Activated T-cell treated with anti-CD3 and anti-CD28 coated beads, Interleukin-2, amount 50 U/mL, for 4 hours (primary cell): Measurements from ENCODE around the gene GRIP1. TPM values are rescaled to one million over a fixed set of nuclear protein-coding genes. Genes with fewer than 3 reads are reported as not detected.

Experiments
- ATAC-seq, 2 donors: fragments of 200-7000 bp; cut with Tn5 transposase; one replicate each; pipeline ENCODE4 v1.10.0; 2021
- DNase-seq: peaks from one replicate; pipeline ENCODE4 v3.0.0-alpha.2; 2020
- H3K27me3 Mint-ChIP-seq: one replicate; pipeline ENCODE4 v1.8.0; 2021; ENCODE audit warnings: low read depth, mixed read lengths
- H3K36me3 Mint-ChIP-seq: one replicate; pipeline ENCODE4 v1.8.0; 2022; ENCODE audit warnings: mixed read lengths; ENCODE audit not compliant: insufficient read depth
- H3K4me1 Mint-ChIP-seq: one replicate; pipeline ENCODE4 v1.8.0; 2021; ENCODE audit warnings: low read depth, mixed read lengths
- H3K4me3 Mint-ChIP-seq: one replicate; pipeline ENCODE4 v1.8.0; 2021; ENCODE audit warnings: mild to moderate bottlenecking, moderate library complexity, mixed read lengths
- H3K9me3 Mint-ChIP-seq: one replicate; pipeline ENCODE4 v1.8.0; 2021; ENCODE audit warnings: mixed read lengths
- total RNA-seq, 3 donors: library from RNA; stranded (reverse); gene quantifications; one replicate each; pipeline ENCODE4 v1.2.1, GENCODE V29; 2021

Gene GRIP1
- total RNA-seq, 3 donors from 2014 or later: 1.6 to 8.0 (median 4.4) TPM

- H3K36me3 Mint-ChIP-seq: peaks cover 14% of the 10 kb centered on the region
- DNase-seq (no peak), ATAC-seq (no peak)
- H3K27me3 Mint-ChIP-seq: no peaks in the 10 kb centered on the region
- H3K4me3 Mint-ChIP-seq: no peak overlapping the region
- peaks cover 6% of the 10 kb centered on the region for H3K9me3 Mint-ChIP-seq
- H3K4me1 Mint-ChIP-seq: peaks cover 3% of the 10 kb centered on the region
Observed at GRCh38 chr12:66388517-66388916, 290.4 kb downstream of the GRIP1 start.

GRCh38 chr12:66387117-66387516 is 291.8 kb downstream of the GRIP1 start:
- no peaks in the 10 kb centered on the region for H3K27me3 Mint-ChIP-seq
- DNase-seq: no peak
- no peak for ATAC-seq
- H3K9me3 Mint-ChIP-seq: peaks cover 6% of the 10 kb centered on the region
- no peak overlapping the region for H3K4me3 Mint-ChIP-seq
- H3K4me1 Mint-ChIP-seq: no peaks in the 10 kb centered on the region
- peaks cover 14% of the 10 kb centered on the region for H3K36me3 Mint-ChIP-seq

- ATAC-seq (no peak), DNase-seq (no peak)
- no peaks in the 10 kb centered on the region for H3K4me1 Mint-ChIP-seq
- no peaks in the 10 kb centered on the region for H3K9me3 Mint-ChIP-seq
- H3K27me3 Mint-ChIP-seq: no peaks in the 10 kb centered on the region
- no peak overlapping the region for H3K4me3 Mint-ChIP-seq
- peaks cover 11% of the 10 kb centered on the region for H3K36me3 Mint-ChIP-seq
Observed at GRCh38 chr12:66380769-66381535, 297.9 kb downstream of the GRIP1 start.

GRCh38 chr12:66379616-66380015 is 299.3 kb downstream of the GRIP1 start:
- no peaks in the 10 kb centered on the region for H3K27me3 Mint-ChIP-seq
- no peak overlapping the region for H3K4me3 Mint-ChIP-seq
- ATAC-seq: no peak
- H3K36me3 Mint-ChIP-seq: peaks cover 11% of the 10 kb centered on the region
- DNase-seq: no peak
- no peaks in the 10 kb centered on the region for H3K9me3 Mint-ChIP-seq
- no peaks in the 10 kb centered on the region for H3K4me1 Mint-ChIP-seq

GRCh38 chr12:66375560-66375959 is 303.3 kb downstream of the GRIP1 start:
- Mint-ChIP-seq H3K4me3 (no peak overlapping the region), H3K9me3 (no peaks in the 10 kb centered on the region), H3K36me3 (peaks cover 13% of the 10 kb centered on the region), H3K4me1 (no peaks in the 10 kb centered on the region), H3K27me3 (no peaks in the 10 kb centered on the region)
- DNase-seq (no peak), ATAC-seq (no peak)

GRCh38 chr12:66371982-66372381 is 306.9 kb downstream of the GRIP1 start:
- H3K27me3 Mint-ChIP-seq: no peaks in the 10 kb centered on the region
- H3K36me3 Mint-ChIP-seq: peaks cover 22% of the 10 kb centered on the region
- H3K4me3 Mint-ChIP-seq: no peak overlapping the region
- no peak for ATAC-seq
- H3K9me3 Mint-ChIP-seq: no peaks in the 10 kb centered on the region
- H3K4me1 Mint-ChIP-seq: no peaks in the 10 kb centered on the region
- no peak for DNase-seq

GRCh38 chr12:66367015-66367667 is 311.7 kb downstream of the GRIP1 start:
- H3K36me3 Mint-ChIP-seq: peaks cover 27% of the 10 kb centered on the region
- ATAC-seq: no peak
- no peak for DNase-seq
- H3K9me3 Mint-ChIP-seq: no peaks in the 10 kb centered on the region
- no peaks in the 10 kb centered on the region for H3K4me1 Mint-ChIP-seq
- no peaks in the 10 kb centered on the region for H3K27me3 Mint-ChIP-seq
- H3K4me3 Mint-ChIP-seq: no peak overlapping the region

GRCh38 chr12:66365718-66366490 is 313.0 kb downstream of the GRIP1 start:
- no peak overlapping the region for H3K4me3 Mint-ChIP-seq
- H3K4me1 Mint-ChIP-seq: no peaks in the 10 kb centered on the region
- ATAC-seq (no peak), DNase-seq (no peak)
- H3K27me3 Mint-ChIP-seq: no peaks in the 10 kb centered on the region
- H3K36me3 Mint-ChIP-seq: peaks cover 27% of the 10 kb centered on the region
- H3K9me3 Mint-ChIP-seq: no peaks in the 10 kb centered on the region

GRCh38 chr12:66361703-66362102 is 317.2 kb downstream of the GRIP1 start:
- no peak for ATAC-seq
- Mint-ChIP-seq H3K27me3 (no peaks in the 10 kb centered on the region), H3K9me3 (no peaks in the 10 kb centered on the region), H3K4me1 (no peaks in the 10 kb centered on the region), H3K4me3 (no peak overlapping the region), H3K36me3 (peaks cover 18% of the 10 kb centered on the region)
- no peak for DNase-seq

GRCh38 chr12:66359300-66359699 is 319.6 kb downstream of the GRIP1 start:
- ATAC-seq (no peak), DNase-seq (no peak)
- H3K4me1 Mint-ChIP-seq: no peaks in the 10 kb centered on the region
- no peaks in the 10 kb centered on the region for H3K9me3 Mint-ChIP-seq
- H3K4me3 Mint-ChIP-seq: no peak overlapping the region
- no peaks in the 10 kb centered on the region for H3K27me3 Mint-ChIP-seq
- peaks cover 10% of the 10 kb centered on the region for H3K36me3 Mint-ChIP-seq

GRCh38 chr12:66354291-66354690 is 324.6 kb downstream of the GRIP1 start:
- no peak overlapping the region for H3K4me3 Mint-ChIP-seq
- peaks cover 26% of the 10 kb centered on the region for H3K36me3 Mint-ChIP-seq
- ATAC-seq: no peak
- no peaks in the 10 kb centered on the region for H3K27me3 Mint-ChIP-seq
- no peak for DNase-seq
- H3K4me1 Mint-ChIP-seq: no peaks in the 10 kb centered on the region
- H3K9me3 Mint-ChIP-seq: no peaks in the 10 kb centered on the region

- ATAC-seq: no peak
- H3K9me3 Mint-ChIP-seq: no peaks in the 10 kb centered on the region
- peaks cover 31% of the 10 kb centered on the region for H3K36me3 Mint-ChIP-seq
Observed at GRCh38 chr12:66352899-66353298, 326.0 kb downstream of the GRIP1 start.

GRCh38 chr12:66352197-66352596 is 326.7 kb downstream of the GRIP1 start:
- Mint-ChIP-seq H3K36me3 (peaks cover 31% of the 10 kb centered on the region), H3K4me3 (no peak overlapping the region), H3K9me3 (no peaks in the 10 kb centered on the region), H3K27me3 (no peaks in the 10 kb centered on the region), H3K4me1 (no peaks in the 10 kb centered on the region)
- ATAC-seq (no peak), DNase-seq (no peak)

More at GRCh38 chr12:66352899-66353298, 326.0 kb downstream of the GRIP1 start:
- no peaks in the 10 kb centered on the region for H3K4me1 Mint-ChIP-seq
- no peak overlapping the region for H3K4me3 Mint-ChIP-seq
- no peaks in the 10 kb centered on the region for H3K27me3 Mint-ChIP-seq
- DNase-seq: no peak

- Mint-ChIP-seq H3K4me3 (no peak overlapping the region), H3K9me3 (no peaks in the 10 kb centered on the region), H3K36me3 (peaks cover 38% of the 10 kb centered on the region), H3K4me1 (no peaks in the 10 kb centered on the region), H3K27me3 (no peaks in the 10 kb centered on the region)
- no peak for ATAC-seq
- no peak for DNase-seq
Observed at GRCh38 chr12:66351301-66351700, 327.6 kb downstream of the GRIP1 start.
